ENCODE results near the gene TBX19. TPM values are rescaled to one million over a fixed set of nuclear protein-coding genes. Genes with fewer than 3 reads are reported as not detected.
"Not testable (repeated sequence)": the region's sequence is repeated elsewhere in the genome, so short reads cannot be mapped to it uniquely, and the experiment has no call there.

Gene TBX19
- total RNA-seq, 2 donors from 2014 or later: 1.8 to 6.1 TPM

- peaks cover 36% of the 10 kb centered on the region for H3K4me1 Mint-ChIP-seq
- no peaks in the 10 kb centered on the region for H3K9me3 Mint-ChIP-seq
- H3K4me3 Mint-ChIP-seq: no peak overlapping the region
- ATAC-seq (replicated peaks): no peak
- no peak overlapping the region for H3K27ac Mint-ChIP-seq
- no peaks in the 10 kb centered on the region for H3K27me3 Mint-ChIP-seq
- peaks cover 6% of the 10 kb centered on the region for H3K36me3 Mint-ChIP-seq (ENCODE audit: low read depth)
Measured at GRCh38 chr1:168344517-168344916, 63.8 kb downstream of the TBX19 start.

- H3K4me3 Mint-ChIP-seq: no peak overlapping the region
- H3K4me1 Mint-ChIP-seq: peaks cover 33% of the 10 kb centered on the region
- no peaks in the 10 kb centered on the region for H3K9me3 Mint-ChIP-seq
- no peak for ATAC-seq (replicated peaks)
- no peak overlapping the region for H3K27ac Mint-ChIP-seq
- H3K36me3 Mint-ChIP-seq (ENCODE audit: low read depth): peaks cover 6% of the 10 kb centered on the region
- H3K27me3 Mint-ChIP-seq: no peaks in the 10 kb centered on the region
Measured at GRCh38 chr1:168345939-168346338, 65.3 kb downstream of the TBX19 start.

- peak overlapping the region; percentile 96 for H3K27ac Mint-ChIP-seq
- H3K27me3 Mint-ChIP-seq: no peaks in the 10 kb centered on the region
- H3K9me3 Mint-ChIP-seq: no peaks in the 10 kb centered on the region
- peaks cover 28% of the 10 kb centered on the region for H3K4me1 Mint-ChIP-seq
- peak overlapping the region; percentile 90 for H3K4me3 Mint-ChIP-seq
- no peak for ATAC-seq (replicated peaks)
- H3K36me3 Mint-ChIP-seq (ENCODE audit: low read depth): peaks cover 6% of the 10 kb centered on the region
Measured at GRCh38 chr1:168347630-168348029, 67.0 kb downstream of the TBX19 start.

- Mint-ChIP-seq H3K9me3 (no peaks in the 10 kb centered on the region), H3K36me3 (ENCODE audit: low read depth) (peaks cover 6% of the 10 kb centered on the region), H3K4me1 (peaks cover 22% of the 10 kb centered on the region), H3K27ac (peak overlapping the region; percentile 96), H3K4me3 (peak overlapping the region; percentile 90), H3K27me3 (no peaks in the 10 kb centered on the region)
- ATAC-seq (replicated peaks): peak; percentile 43
Measured at GRCh38 chr1:168348146-168348709, 67.6 kb downstream of the TBX19 start.

- not testable (repeated sequence) for H3K4me3 Mint-ChIP-seq; H3K27ac Mint-ChIP-seq; H3K36me3 Mint-ChIP-seq (ENCODE audit: low read depth); H3K4me1 Mint-ChIP-seq; ATAC-seq (replicated peaks); H3K9me3 Mint-ChIP-seq; H3K27me3 Mint-ChIP-seq
Measured at GRCh38 chr1:168354335-168355269, 73.9 kb downstream of the TBX19 start.

- peaks cover 11% of the 10 kb centered on the region for H3K4me1 Mint-ChIP-seq
- H3K4me3 Mint-ChIP-seq: peak overlapping the region; percentile 13
- H3K9me3 Mint-ChIP-seq: no peaks in the 10 kb centered on the region
- peak; percentile 76 for ATAC-seq (replicated peaks)
- no peaks in the 10 kb centered on the region for H3K27me3 Mint-ChIP-seq
- no peaks in the 10 kb centered on the region for H3K36me3 Mint-ChIP-seq (ENCODE audit: low read depth)
- H3K27ac Mint-ChIP-seq: peak overlapping the region; percentile 12
Measured at GRCh38 chr1:168360151-168361021, 79.7 kb downstream of the TBX19 start.

- Mint-ChIP-seq H3K27ac (no peak overlapping the region), H3K9me3 (no peaks in the 10 kb centered on the region), H3K27me3 (no peaks in the 10 kb centered on the region), H3K4me1 (peaks cover 11% of the 10 kb centered on the region), H3K36me3 (ENCODE audit: low read depth) (no peaks in the 10 kb centered on the region), H3K4me3 (no peak overlapping the region)
- ATAC-seq (replicated peaks): no peak
Measured at GRCh38 chr1:168361252-168361651, 80.6 kb downstream of the TBX19 start.

GRCh38 chr1:168362991-168363390, 82.3 kb downstream of the TBX19 start:
- Mint-ChIP-seq H3K4me1 (peaks cover 11% of the 10 kb centered on the region), H3K9me3 (no peaks in the 10 kb centered on the region), H3K4me3 (peak overlapping the region; percentile 66)

More at GRCh38 chr1:168362991-168363390, 82.3 kb downstream of the TBX19 start:
- peak overlapping the region; percentile 42 for H3K27ac Mint-ChIP-seq
- no peaks in the 10 kb centered on the region for H3K27me3 Mint-ChIP-seq
- ATAC-seq (replicated peaks): peak; percentile 85
- H3K36me3 Mint-ChIP-seq (ENCODE audit: low read depth): no peaks in the 10 kb centered on the region

Other genes starting within 250 kb of the TBX19 start
- 1 to 10 TPM in 1 of 2 donors, under 1 TPM in 1; 0.93 to 1.1 TPM for gene GPR161, start 143.9 kb upstream of the TBX19 start, total RNA-seq
- 10 to 100 TPM; 38.0 to 43.0 TPM for gene TIPRL, start 101.9 kb upstream of the TBX19 start, total RNA-seq
- gene SFT2D2, start 54.9 kb upstream of the TBX19 start, total RNA-seq: 10 to 100 TPM; 45.1 to 47.5 TPM